HEK293 (cell line): Measurements from ENCODE around the gene ROBO1.

Experiments used
- CTCF ChIA-PET: fragments of 350-600 bp; formaldehyde crosslinking; extraction: SDS; loops from one replicate; lab custom pipeline; 2021; ENCODE audit warnings: antibody characterized with exemption; lab: Yijun Ruan, JAX
- POLR2A ChIA-PET: fragments of 300-600 bp; formaldehyde crosslinking; extraction: SDS; loops from one replicate; lab custom pipeline; 2020; ENCODE audit warnings: antibody characterized with exemption, inconsistent platforms; lab: Yijun Ruan, JAX
- H3K27ac ChIP-seq: fragments of 200-500 bp; sonication (Bioruptor generic); 2 replicates; pipeline ENCODE4 v1.5.1; 2014; ENCODE audit warnings: low read depth, low read length, control low read depth, inconsistent platforms; ENCODE audit errors: extremely low read depth
- H3K36me3 ChIP-seq, 2 experiments: fragments of 200-500 bp in 1 of 2; sonication (Bioruptor generic) in 1 of 2; 1 replicate in 1 of 2; 2 replicates in 1 of 2; pipeline ENCODE4 v1.5.1; 2014 to 2017; ENCODE audit warnings: inconsistent platforms in 2 of 2, low read length in 2 of 2; ENCODE audit not compliant: control insufficient read depth in 2 of 2, insufficient read depth in 1 of 2
- H3K4me1 ChIP-seq: fragments of 200-500 bp; sonication (Bioruptor generic); 2 replicates; pipeline ENCODE4 v1.5.1; 2014; ENCODE audit warnings: mild to moderate bottlenecking, low read length, inconsistent platforms; ENCODE audit not compliant: control insufficient read depth, insufficient read depth
- H3K4me3 ChIP-seq: 2 replicates; pipeline ENCODE4 v1.5.1; 2011; ENCODE audit warnings: low read depth, mild to moderate bottlenecking, control low read depth, low read length, moderate library complexity
- H3K9me3 ChIP-seq: fragments of 200-500 bp; sonication (Bioruptor generic); 2 replicates; pipeline ENCODE4 v1.5.1; 2014; ENCODE audit warnings: low read depth, low read length, inconsistent platforms; ENCODE audit not compliant: control insufficient read depth, insufficient read depth
- PBX3 ChIP-seq: sonication (generic); formaldehyde crosslinking; IDR thresholded peaks from 2 replicates; pipeline ENCODE4 v1.8.1; 2022; ENCODE audit warnings: mild to moderate bottlenecking, moderate library complexity, missing genetic modification reagents
- PRDM1 ChIP-seq: fragments of 450-650 bp; formaldehyde crosslinking; IDR thresholded peaks from 2 replicates; pipeline ENCODE4; 2016; ENCODE audit warnings: missing biosample characterization, missing genetic modification characterization
- PRDM6 ChIP-seq: fragments of 450-650 bp; formaldehyde crosslinking; IDR thresholded peaks from 2 replicates; pipeline ENCODE4 v1.5.1; 2017; ENCODE audit warnings: missing biosample characterization, missing genetic modification characterization
- RBAK ChIP-seq: fragments of 450-650 bp; formaldehyde crosslinking; IDR thresholded peaks from 2 replicates; pipeline ENCODE4 v1.5.1; 2016; ENCODE audit warnings: missing biosample characterization, missing genetic modification characterization
- WT1 ChIP-seq: fragments of 450-650 bp; formaldehyde crosslinking; IDR thresholded peaks from 2 replicates; pipeline ENCODE4 v1.5.1; 2016; ENCODE audit warnings: missing biosample characterization, missing genetic modification characterization
- ZBTB1 ChIP-seq: fragments of 450-650 bp; formaldehyde crosslinking; IDR thresholded peaks from 2 replicates; pipeline ENCODE4 v1.5.1; 2016; ENCODE audit warnings: missing biosample characterization, missing genetic modification characterization
- ZBTB20 ChIP-seq: fragments of 450-650 bp; formaldehyde crosslinking; IDR thresholded peaks from 2 replicates; pipeline ENCODE4 v1.5.1; 2016; ENCODE audit warnings: missing biosample characterization, missing genetic modification characterization
- ZBTB44 ChIP-seq: fragments of 450-650 bp; IDR thresholded peaks from 2 replicates; pipeline ENCODE4 v1.5.1; 2018; ENCODE audit warnings: missing biosample characterization, mild to moderate bottlenecking, missing genetic modification characterization
- ZFP37 ChIP-seq: fragments of 450-650 bp; formaldehyde crosslinking; IDR thresholded peaks from 2 replicates; pipeline ENCODE4 v1.5.1; 2016; ENCODE audit warnings: missing biosample characterization, missing genetic modification characterization
- ZNF157 ChIP-seq: fragments of 450-650 bp; formaldehyde crosslinking; IDR thresholded peaks from 2 replicates; pipeline ENCODE4 v1.5.1; 2016; ENCODE audit warnings: missing biosample characterization, missing genetic modification characterization
- ZNF211 ChIP-seq: fragments of 450-650 bp; formaldehyde crosslinking; IDR thresholded peaks from 2 replicates; pipeline ENCODE4 v1.5.1; 2016; ENCODE audit warnings: low read depth, missing biosample characterization, missing genetic modification characterization
- ZNF335 ChIP-seq: fragments of 450-650 bp; formaldehyde crosslinking; conservative IDR thresholded peaks from 2 replicates; pipeline ENCODE4 v1.5.1; 2016; ENCODE audit warnings: missing biosample characterization, missing genetic modification characterization
- ZNF473 ChIP-seq: fragments of 450-650 bp; formaldehyde crosslinking; IDR thresholded peaks from 2 replicates; pipeline ENCODE4 v1.5.1; 2017; ENCODE audit warnings: missing biosample characterization, missing genetic modification characterization
- ZNF548 ChIP-seq: fragments of 450-650 bp; formaldehyde crosslinking; IDR thresholded peaks from 2 replicates; pipeline ENCODE4 v1.5.1; 2016; ENCODE audit warnings: missing biosample characterization, missing genetic modification characterization
- ZNF626 ChIP-seq: fragments of 450-650 bp; sonication (Bioruptor Pico); formaldehyde crosslinking; IDR thresholded peaks from 2 replicates; pipeline ENCODE4 v1.5.1; 2018; ENCODE audit warnings: missing biosample characterization, missing genetic modification characterization, inconsistent platforms
- ZNF629 ChIP-seq: fragments of 450-650 bp; formaldehyde crosslinking; IDR thresholded peaks from 2 replicates; pipeline ENCODE4 v1.5.1; 2017; ENCODE audit warnings: missing biosample characterization, missing genetic modification characterization
- ZNF639 ChIP-seq: fragments of 450-650 bp; formaldehyde crosslinking; IDR thresholded peaks from 2 replicates; pipeline ENCODE4 v1.5.1; 2016; ENCODE audit warnings: missing biosample characterization, missing genetic modification characterization
- ZNF776 ChIP-seq: fragments of 450-650 bp; formaldehyde crosslinking; IDR thresholded peaks from 2 replicates; pipeline ENCODE4 v1.5.0; 2017; ENCODE audit warnings: missing biosample characterization, missing genetic modification characterization, borderline replicate concordance
- ZXDB ChIP-seq: fragments of 450-650 bp; formaldehyde crosslinking; IDR thresholded peaks from 2 replicates; pipeline ENCODE4 v1.5.1; 2016; ENCODE audit warnings: missing biosample characterization, missing genetic modification characterization
- TF ChIP-seq, protein P1 (sequence below): fragments of 450-650 bp; formaldehyde crosslinking; IDR thresholded peaks from 2 replicates; pipeline ENCODE4 v1.5.1; 2016; ENCODE audit warnings: missing biosample characterization, missing genetic modification characterization

The ROBO1 gene

GRCh38 chr3:78969483-78969882, 798.3 kb downstream of the ROBO1 start:
- Histone ChIP-seq H3K9me3 (no peaks in the 10 kb centered on the region), H3K36me3 (no peaks in the 10 kb centered on the region), H3K27ac (no peak overlapping the region), H3K4me3 (no peak overlapping the region), H3K4me1 (peaks cover 4% of the 10 kb centered on the region; the same call in 1 of the 2 replicates)
- ChIA-PET POLR2A (no interaction called here), CTCF (no interaction called here)
- TF ChIP-seq, protein P1, sequence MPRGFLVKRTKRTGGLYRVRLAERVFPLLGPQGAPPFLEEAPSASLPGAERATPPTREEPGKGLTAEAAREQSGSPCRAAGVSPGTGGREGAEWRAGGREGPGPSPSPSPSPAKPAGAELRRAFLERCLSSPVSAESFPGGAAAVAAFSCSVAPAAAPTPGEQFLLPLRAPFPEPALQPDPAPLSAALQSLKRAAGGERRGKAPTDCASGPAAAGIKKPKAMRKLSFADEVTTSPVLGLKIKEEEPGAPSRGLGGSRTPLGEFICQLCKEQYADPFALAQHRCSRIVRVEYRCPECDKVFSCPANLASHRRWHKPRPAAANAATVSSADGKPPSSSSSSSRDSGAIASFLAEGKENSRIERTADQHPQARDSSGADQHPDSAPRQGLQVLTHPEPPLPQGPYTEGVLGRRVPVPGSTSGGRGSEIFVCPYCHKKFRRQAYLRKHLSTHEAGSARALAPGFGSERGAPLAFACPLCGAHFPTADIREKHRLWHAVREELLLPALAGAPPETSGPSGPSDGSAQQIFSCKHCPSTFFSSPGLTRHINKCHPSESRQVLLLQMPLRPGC (tag by site-specific recombination), result no peak
- peak; percentile 61; the same call in 1 of the 2 replicates for TF ChIP-seq PRDM6

DNA sequence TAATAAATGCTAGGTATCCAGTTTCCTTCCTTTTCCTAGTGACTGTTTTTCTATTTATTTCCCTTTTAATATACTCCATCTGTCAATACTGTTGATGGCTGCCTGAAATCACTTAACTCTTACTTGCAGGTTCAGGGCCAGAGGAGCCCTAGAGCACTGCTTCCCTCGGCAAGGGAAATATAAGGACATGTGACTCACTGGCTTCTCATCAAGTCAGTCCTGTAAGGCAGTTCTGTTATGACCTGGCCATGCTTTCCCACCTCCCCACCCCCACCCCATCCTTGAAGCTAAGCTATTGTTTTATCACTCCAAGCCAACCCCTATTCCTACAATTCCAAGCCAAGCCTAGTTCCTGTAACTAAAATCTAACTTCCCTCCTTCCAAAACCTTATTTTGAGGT, 800.7 kb downstream of the ROBO1 start:
- Histone ChIP-seq H3K4me3 (no peak overlapping the region), H3K9me3 (no peaks in the 10 kb centered on the region; the same call in 1 of the 2 replicates), H3K4me1 (peaks cover 4% of the 10 kb centered on the region; the same call in 1 of the 2 replicates), H3K27ac (no peak overlapping the region), H3K36me3 (no peaks in the 10 kb centered on the region)
- CTCF ChIA-PET, result no interaction called here
- no peak for TF ChIP-seq ZBTB1 (tag by site-specific recombination)
- TF ChIP-seq PRDM6, result peak; percentile 64
- POLR2A ChIA-PET, result no interaction called here

DNA sequence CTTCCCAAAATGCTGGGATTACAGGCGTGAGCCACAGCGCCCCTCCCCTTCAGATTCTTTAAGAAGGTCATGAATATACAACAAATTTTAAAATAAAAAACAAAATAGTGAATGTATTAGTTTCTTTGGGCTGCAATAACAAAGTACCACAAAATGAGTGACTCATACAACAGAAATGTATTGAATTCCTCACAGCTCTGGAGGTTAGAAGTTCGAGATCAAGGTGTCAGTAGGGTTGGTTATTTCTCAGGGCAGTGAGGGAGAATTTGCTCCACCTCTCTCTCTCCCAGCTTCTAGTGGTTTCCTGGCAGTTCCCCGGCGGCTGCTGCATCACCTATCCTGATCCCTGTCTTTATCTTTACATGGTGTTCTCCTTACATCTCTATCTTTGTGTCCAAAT, 804.0 kb downstream of the ROBO1 start:
- TF ChIP-seq ZNF335 (tag by site-specific recombination) (no peak), ZNF639 (no peak), ZBTB1 (tag by site-specific recombination) (no peak), ZNF776 (no peak), ZBTB44 (tag by site-specific recombination) (no peak)
- H3K4me3 ChIP-seq, result no peak overlapping the region
- POLR2A ChIA-PET, result no interaction called here

GRCh38 chr3:78957456-78957855, 810.3 kb downstream of the ROBO1 start:
- POLR2A ChIA-PET, result no interaction called here
- Histone ChIP-seq H3K4me1 (no peaks in the 10 kb centered on the region), H3K9me3 (no peaks in the 10 kb centered on the region), H3K36me3 (no peaks in the 10 kb centered on the region), H3K27ac (no peak overlapping the region), H3K4me3 (no peak overlapping the region)
- CTCF ChIA-PET, result no interaction called here
- no peak for TF ChIP-seq ZBTB20 (tag by site-specific recombination)
- no peak for TF ChIP-seq ZNF548
- no peak for TF ChIP-seq ZNF473 (tag by site-specific recombination)
- no peak for TF ChIP-seq ZNF626 (tag by site-specific recombination)
- TF ChIP-seq ZXDB (tag by site-specific recombination), result no peak
- no peak for TF ChIP-seq ZFP37
- no peak for TF ChIP-seq RBAK (tag by site-specific recombination)
- TF ChIP-seq ZNF211 (tag by site-specific recombination), result no peak
- no peak for TF ChIP-seq ZNF629
- no peak for TF ChIP-seq WT1 (tag by site-specific recombination)
- TF ChIP-seq PRDM1 (tag by site-specific recombination), result no peak
- TF ChIP-seq ZNF157, result no peak
- TF ChIP-seq PBX3 (CRISPR knock-in tag), result no peak

More for the DNA sequence above, 804.0 kb downstream of the ROBO1 start:
- Histone ChIP-seq H3K36me3 (no peaks in the 10 kb centered on the region), H3K9me3 (no peaks in the 10 kb centered on the region; the same call in 1 of the 2 replicates), H3K4me1 (0 out of 2 replicates have a peak, but pooled peaks cover 4% of the 10 kb centered on the region), H3K27ac (no peak overlapping the region)
- CTCF ChIA-PET, result no interaction called here
